ENCODE results near the gene LALBA. TPM values are rescaled to one million over a fixed set of nuclear protein-coding genes. Genes with fewer than 3 reads are reported as not detected.
"Not testable (repeated sequence)": the region's sequence is repeated elsewhere in the genome, so short reads cannot be mapped to it uniquely, and the experiment has no call there.

LALBA gene
- total and polyA plus RNA-seq, 9 donors: not detected

- Histone ChIP-seq H3K27me3 (no peaks in the 10 kb centered on the region), H3K4me3 (no peak overlapping the region), H3K36me3 (no peaks in the 10 kb centered on the region), H3K4me1 (ENCODE audit: insufficient read depth) (no peaks in the 10 kb centered on the region), H3K27ac (no peak overlapping the region), H3K9me3 (no peaks in the 10 kb centered on the region)
- intact Hi-C loops (cut with DNase I): no loop called here
- no peak for TF ChIP-seq POLR2A (IDR thresholded peaks at IDR 0.05)
- no peak for TF ChIP-seq CTCF (IDR thresholded peaks at IDR 0.05)
- TF ChIP-seq EP300 (IDR thresholded peaks at IDR 0.05): no peak
- DNase-seq: no peak
Observed at GRCh38 chr12:48532601-48533000, 37.2 kb downstream of the LALBA start.

- WGBS, 3 donors: 92% methylated on average over 44 of the region's 44 CpGs
- Histone ChIP-seq H3K9me3 (no peaks in the 10 kb centered on the region), H3K27ac (no peak overlapping the region), H3K4me1 (ENCODE audit: insufficient read depth) (no peaks in the 10 kb centered on the region), H3K4me3 (no peak overlapping the region), H3K36me3 (no peaks in the 10 kb centered on the region), H3K27me3 (no peaks in the 10 kb centered on the region)
- no peak for DNase-seq
- no peak for TF ChIP-seq POLR2A (IDR thresholded peaks at IDR 0.05)
- no peak for TF ChIP-seq CTCF (IDR thresholded peaks at IDR 0.05)
- TF ChIP-seq EP300 (IDR thresholded peaks at IDR 0.05): no peak
- intact Hi-C loops (cut with DNase I): no loop called here
Observed at GRCh38 chr12:48527891-48528670, 41.8 kb downstream of the LALBA start.

- TF ChIP-seq EP300 (IDR thresholded peaks at IDR 0.05): no peak
- Histone ChIP-seq H3K9me3 (no peaks in the 10 kb centered on the region), H3K36me3 (no peaks in the 10 kb centered on the region), H3K4me1 (ENCODE audit: insufficient read depth) (no peaks in the 10 kb centered on the region), H3K27me3 (no peaks in the 10 kb centered on the region), H3K27ac (no peak within 1 kb of the TSS), H3K4me3 (no peak within 1 kb of the TSS)
- DNase-seq: no peak
- intact Hi-C loops (cut with DNase I): no loop called here
- WGBS, 3 donors: 16 to 28% (median 23%) methylated on average over 5 of the region's 5 CpGs
Observed at GRCh38 chr12:48525332-48525731, 44.5 kb downstream of the LALBA start, which contains the start of gene OR8S1. TSS of gene OR8S1 (plus strand) at chr12:48525632. CDS start at chr12:48525632, 0 bp downstream.

GRCh38 chr12:48520381-48520780 lies 49.5 kb downstream of the LALBA start:
- H3K9me3 ChIP-seq; H3K27ac ChIP-seq; H3K36me3 ChIP-seq; H3K27me3 ChIP-seq; H3K4me1 ChIP-seq (ENCODE audit: insufficient read depth); intact Hi-C loops (cut with DNase I); H3K4me3 ChIP-seq; DNase-seq: not testable (repeated sequence)
- 85 to 90% (median 89%) methylated on average over 20 to 24 of the region's 24 CpGs for WGBS, 3 donors

Other genes with a start within 250 kb of the LALBA start
- gene ZNF641, start 219.1 kb downstream of the LALBA start, total RNA-seq: 10 to 100 TPM; 18.5 to 50.0 (median 36.6) TPM
- gene ZNF641, start 219.1 kb downstream of the LALBA start, polyA plus RNA-seq: 10 to 100 TPM; 14.0 to 50.3 TPM
- under 1 TPM in 5 of 7 donors, not detected in 2; 0.23 to 0.86 (median 0.36) TPM for gene ANP32D, start 97.5 kb downstream of the LALBA start, total RNA-seq
- under 1 TPM in 1 of 2 donors, not detected in 1; 0.11 TPM for gene ANP32D, start 97.5 kb downstream of the LALBA start, polyA plus RNA-seq
- 1 to 10 TPM in 5 of 7 donors, under 1 TPM in 1, not detected in 1; 0.95 to 1.4 (median 1.3) TPM for gene C12orf54, start 87.5 kb downstream of the LALBA start, total RNA-seq
- under 1 TPM; 0.21 to 0.67 TPM for gene C12orf54, start 87.5 kb downstream of the LALBA start, polyA plus RNA-seq
- under 1 TPM in 1 of 7 donors, not detected in 6; 0.63 TPM for gene OR8S1, start 44.4 kb downstream of the LALBA start, total RNA-seq
- gene OR8S1, start 44.4 kb downstream of the LALBA start, polyA plus RNA-seq: not detected
- gene KANSL2, start 112.2 kb upstream of the LALBA start, total RNA-seq: 10 to 100 TPM; 27.5 to 54.1 (median 38.1) TPM
- 10 to 100 TPM; 33.7 to 35.4 TPM for gene KANSL2, start 112.2 kb upstream of the LALBA start, polyA plus RNA-seq
- 10 to 100 TPM; 20.1 to 48.8 (median 36.4) TPM for gene CCNT1, start 146.7 kb upstream of the LALBA start, total RNA-seq
- 10 to 100 TPM in 1 of 2 donors, 1 to 10 TPM in 1; 7.5 to 18.5 TPM for gene CCNT1, start 146.7 kb upstream of the LALBA start, polyA plus RNA-seq
- gene ADCY6, start 219.0 kb upstream of the LALBA start, total RNA-seq: 10 to 100 TPM; 14.8 to 83.3 (median 51.9) TPM
- gene ADCY6, start 219.0 kb upstream of the LALBA start, polyA plus RNA-seq: 10 to 100 TPM; 25.4 to 28.1 TPM
- 100 to 1,000 TPM in 3 of 7 donors, 10 to 100 TPM in 4; 24.1 to 162 (median 92.3) TPM for gene CACNB3, start 248.4 kb upstream of the LALBA start, total RNA-seq
- 10 to 100 TPM; 29.5 to 50.5 TPM for gene CACNB3, start 248.4 kb upstream of the LALBA start, polyA plus RNA-seq